ENCODE data around the gene MYOT.

DNA sequence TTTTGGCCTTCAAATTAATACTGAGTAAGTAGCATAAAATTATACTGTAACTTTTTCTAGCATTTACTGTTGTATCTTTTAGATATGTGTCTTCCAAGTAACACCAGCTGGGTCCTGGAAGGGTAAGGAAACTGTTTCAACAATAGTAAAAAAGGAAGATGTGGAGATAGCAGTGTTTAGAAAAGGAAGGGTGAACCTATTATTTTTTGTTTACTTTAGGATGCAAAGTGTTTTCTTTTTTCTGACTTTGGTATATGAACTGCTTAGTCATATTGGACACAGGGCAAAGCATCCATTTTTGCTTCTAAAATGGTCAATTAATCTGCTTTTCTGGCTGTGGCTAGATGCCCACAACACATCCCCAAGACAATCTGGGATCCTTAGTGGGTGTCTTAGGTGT is 26.9 kb downstream of the MYOT start:
- TF ChIP-seq CTCF (IDR thresholded peaks at IDR 0.05; ENCODE audit: low read depth, low read length, poor library complexity, severe bottlenecking) (no peak), EZH2phosphoT487 (IDR thresholded peaks at IDR 0.05; ENCODE audit: borderline replicate concordance, low read length) (no peak)

Data from DOHH2 (cell line).